HG03575 (cell line): Measurements from ENCODE around the gene TMCC3.
"Not testable (repeated sequence)": the region's sequence is repeated elsewhere in the genome, so short reads cannot be mapped to it uniquely, and the experiment has no call there.

ENCODE experiments used
- ATAC-seq: cut with Tn5 transposase; IDR thresholded peaks from one replicate; pipeline ENCODE4 v1.9.1; 2021; ENCODE audit not compliant: unreplicated experiment, insufficient number of reproducible peaks, low FRiP score; ENCODE audit errors: extremely low read depth

TMCC3 gene, protein sequence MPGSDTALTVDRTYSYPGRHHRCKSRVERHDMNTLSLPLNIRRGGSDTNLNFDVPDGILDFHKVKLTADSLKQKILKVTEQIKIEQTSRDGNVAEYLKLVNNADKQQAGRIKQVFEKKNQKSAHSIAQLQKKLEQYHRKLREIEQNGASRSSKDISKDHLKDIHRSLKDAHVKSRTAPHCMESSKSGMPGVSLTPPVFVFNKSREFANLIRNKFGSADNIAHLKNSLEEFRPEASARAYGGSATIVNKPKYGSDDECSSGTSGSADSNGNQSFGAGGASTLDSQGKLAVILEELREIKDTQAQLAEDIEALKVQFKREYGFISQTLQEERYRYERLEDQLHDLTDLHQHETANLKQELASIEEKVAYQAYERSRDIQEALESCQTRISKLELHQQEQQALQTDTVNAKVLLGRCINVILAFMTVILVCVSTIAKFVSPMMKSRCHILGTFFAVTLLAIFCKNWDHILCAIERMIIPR

DNA sequence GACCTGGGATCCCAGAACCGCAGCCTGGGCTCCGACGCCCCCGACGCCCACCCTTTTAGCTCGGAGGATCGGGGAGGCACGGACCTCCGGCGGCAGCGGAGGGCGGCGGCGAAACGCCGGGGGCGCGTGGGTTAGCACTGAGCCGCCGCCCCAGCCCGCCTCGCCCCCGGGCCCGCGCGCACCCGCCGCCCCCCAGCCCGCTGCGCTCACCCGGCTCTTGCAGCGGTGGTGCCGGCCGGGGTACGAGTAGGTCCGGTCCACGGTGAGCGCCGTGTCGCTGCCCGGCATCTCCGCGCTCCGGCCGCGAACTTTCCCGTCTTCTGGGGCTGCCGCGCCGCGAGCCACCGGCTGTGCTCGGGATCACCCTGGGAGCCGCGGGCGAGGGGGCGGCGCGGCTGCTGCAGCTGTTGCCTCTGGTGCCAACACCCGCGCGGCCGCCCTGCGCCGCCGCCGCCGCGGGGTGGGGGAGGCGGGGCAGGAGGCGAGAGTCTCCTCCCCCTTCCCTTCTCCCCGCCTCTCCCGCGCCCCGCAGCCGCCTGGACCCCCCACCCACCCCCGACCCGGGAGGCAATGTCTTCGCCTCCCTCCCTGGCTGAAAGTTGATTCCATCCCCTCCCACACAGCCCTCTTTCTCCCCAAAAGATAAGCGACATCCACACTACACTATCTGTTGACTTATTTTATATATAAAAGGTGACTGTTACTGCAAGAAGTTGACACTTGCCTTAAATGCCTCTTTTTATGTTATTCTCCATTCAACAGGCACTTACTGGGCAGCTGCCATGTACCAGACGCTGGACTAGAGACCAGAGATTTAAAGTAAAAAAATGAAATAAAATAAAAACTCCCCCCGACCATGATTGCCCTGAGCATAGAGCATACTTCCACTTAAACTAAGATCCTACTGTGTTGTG is at the start of gene TMCC3:
Gene TMCC3, minus strand, starts transcription at position 415 of the 914 bp plus-strand sequence. Its CDS starts 127 bp downstream, at position 288.
- ATAC-seq, result no peak

DNA sequence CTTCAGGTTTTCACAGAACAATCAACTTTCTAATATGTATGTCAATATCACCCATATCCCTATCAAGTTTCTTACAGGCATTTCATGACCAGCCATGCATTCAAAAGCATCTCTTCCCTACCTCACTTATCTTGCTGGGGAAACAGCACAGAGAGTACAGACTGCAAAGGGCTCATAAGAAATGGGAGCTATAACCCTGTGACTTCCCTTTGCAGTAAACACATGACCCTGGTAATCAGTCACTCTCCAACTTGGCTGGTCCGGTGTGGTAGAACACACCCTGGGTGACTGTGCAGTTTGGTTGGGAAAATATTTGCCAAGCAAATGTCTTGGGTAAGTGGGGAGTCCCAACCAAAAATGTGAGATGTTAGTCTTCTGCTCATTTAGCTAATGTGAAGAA is 49.4 kb upstream of the TMCC3 start:
- no peak for ATAC-seq

DNA sequence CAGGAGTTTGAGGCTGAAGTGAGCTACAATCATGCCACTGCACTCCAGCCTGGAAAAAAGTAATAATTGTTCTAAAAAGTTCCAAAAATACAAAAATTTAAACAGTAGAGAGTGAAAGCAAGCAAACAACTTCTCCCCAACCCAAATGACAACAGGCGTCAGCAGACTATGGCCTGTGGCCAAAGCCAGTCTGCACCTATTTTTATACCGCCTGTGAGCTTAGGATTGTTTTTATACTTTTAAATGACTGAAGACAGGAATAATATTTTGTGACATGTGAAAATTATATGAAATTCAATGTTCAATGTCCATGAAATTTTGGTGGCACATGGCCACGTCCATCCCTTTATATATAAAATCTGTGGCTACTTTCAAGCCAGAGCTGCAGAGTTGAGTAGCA is 48.2 kb upstream of the TMCC3 start:
- ATAC-seq, result no peak

GRCh38 chr12:94697631-94698030 is 47.3 kb upstream of the TMCC3 start:
- no peak for ATAC-seq

DNA sequence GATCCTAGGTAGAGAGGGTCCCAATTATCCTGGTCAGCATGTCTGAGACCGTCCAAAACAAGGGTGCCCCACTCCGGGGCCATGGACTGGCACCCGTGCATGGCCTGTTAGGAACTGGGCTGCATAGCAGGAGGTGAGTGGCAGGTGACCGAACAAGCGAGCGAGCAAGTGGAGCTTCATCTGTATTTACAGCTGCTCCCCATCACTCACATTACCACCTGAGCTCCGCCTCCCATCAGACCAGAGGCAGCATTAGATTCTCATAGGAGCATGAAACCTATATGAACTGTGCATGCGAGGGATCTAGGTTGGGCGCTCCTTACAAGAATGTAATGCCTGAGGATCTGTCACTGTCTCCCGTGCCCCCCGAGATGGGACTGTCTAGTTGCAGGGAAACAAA is 44.4 kb upstream of the TMCC3 start:
- no peak for ATAC-seq

- not testable (repeated sequence) for ATAC-seq
These were observed 42.5 kb upstream of the TMCC3 start for GRCh38 chr12:94692826-94693225.

DNA sequence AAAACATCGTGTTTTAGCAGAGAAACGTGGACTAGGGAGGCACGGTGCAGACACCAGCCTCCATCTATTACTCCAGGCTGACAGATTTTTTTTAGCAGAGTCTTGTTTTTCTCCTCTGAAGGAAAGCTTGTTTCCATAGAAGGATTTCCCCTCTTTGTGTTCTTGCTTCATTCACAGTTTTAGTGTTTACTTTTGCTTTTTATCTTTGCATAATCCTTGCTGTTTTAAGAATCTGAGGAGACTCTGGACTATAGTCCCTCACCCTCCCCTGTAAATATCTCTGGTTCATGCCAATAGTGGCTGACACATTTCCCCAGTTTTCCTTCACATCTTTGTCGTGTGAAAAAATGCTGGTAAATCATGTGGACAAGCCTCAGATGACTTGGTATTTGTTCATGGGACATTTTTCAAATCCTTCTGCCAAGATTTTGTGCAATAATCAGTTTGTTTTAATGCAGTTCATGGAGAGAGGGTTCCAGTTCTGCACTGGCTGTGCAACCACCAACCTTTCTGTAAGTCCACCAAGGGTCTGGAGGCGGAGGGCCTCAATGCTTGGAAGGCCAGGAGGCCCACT is 39.9 kb upstream of the TMCC3 start:
- no peak for ATAC-seq

DNA sequence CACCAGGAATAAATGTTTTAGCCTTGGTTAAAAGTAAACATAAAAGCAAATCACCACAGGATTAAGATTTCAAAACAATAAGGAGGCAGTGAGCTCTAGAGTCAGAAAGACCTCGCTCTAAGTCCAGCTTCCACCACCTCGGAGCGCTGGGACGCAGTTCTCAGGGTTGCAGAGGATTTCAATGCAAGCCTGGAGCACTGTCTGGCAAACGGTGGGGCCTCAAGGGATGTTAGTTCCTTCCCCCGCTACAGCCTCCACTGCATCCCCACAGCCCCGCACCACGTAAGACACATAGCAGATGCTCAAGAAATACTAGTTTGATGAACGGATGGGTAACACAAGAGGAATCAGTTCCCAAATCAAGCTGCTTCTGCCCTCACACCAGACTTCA is 39.3 kb upstream of the TMCC3 start:
- no peak for ATAC-seq

DNA sequence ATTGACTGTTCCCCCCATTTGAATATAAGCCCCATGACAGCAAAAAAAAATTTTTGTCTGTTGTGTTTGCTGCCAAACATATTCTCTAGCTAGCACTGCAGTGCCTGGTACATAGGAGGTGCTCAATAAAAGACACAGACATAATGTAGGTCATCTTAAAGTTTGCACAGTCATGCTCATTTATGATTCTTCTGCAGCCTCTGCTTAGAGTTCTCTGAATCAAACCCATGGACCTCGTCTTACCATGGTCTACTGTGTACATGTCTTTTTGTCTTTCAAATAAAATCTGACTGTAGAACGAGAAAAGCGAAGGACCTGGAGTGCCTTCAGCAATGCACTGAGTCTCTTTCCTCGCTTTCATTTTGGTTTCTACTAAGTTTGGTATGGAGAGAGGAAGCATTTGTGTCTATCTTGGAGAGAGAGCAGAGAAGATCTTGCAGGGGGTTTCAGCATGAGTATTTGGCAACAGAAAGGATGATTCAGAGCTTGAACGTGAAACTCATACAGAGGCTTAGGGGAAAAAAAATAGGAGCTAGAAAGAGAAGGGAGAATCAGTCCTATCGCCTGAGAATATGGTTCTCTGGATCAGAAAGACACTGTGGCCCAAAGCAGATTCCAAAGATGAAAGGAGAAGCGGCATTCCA is 38.8 kb upstream of the TMCC3 start:
- no peak for ATAC-seq

- no peak for ATAC-seq
These were observed 37.5 kb upstream of the TMCC3 start for GRCh38 chr12:94687891-94688290.

DNA sequence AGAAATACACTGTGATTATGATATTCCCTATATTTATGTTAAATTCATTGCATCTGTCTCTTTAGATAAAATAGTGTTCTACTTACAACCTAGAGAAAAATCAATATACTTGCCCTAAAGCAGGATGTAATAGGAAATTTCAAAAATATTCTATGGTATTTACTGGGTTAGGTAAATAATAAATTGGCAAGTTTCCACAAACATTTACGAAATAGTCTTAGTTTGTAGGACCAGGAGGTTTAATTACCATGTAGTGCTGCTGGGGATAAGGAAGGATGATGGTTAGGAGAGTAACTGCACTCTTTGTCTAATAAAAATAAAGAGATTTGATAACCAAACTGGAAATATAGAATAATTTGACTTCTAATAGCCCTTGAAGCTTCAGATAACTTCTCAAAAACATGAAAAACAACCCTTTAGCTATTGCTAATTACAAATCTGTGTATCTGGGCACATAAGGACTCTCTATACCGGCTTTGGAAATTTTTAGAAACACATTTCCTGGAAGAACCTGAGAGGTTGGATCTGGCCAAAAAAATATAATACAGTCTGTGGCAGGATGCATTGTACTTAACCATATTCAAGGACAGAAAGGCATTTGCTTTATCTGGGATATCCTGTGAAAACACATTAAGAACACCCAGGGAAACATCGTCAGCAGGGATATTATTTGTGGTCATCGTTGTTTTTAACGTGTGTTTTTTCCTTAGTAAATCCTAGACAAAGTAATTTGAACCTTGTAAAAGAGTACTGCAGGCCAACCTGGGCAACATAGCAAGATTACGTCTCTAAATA is 36.7 kb upstream of the TMCC3 start:
- no peak for ATAC-seq

DNA sequence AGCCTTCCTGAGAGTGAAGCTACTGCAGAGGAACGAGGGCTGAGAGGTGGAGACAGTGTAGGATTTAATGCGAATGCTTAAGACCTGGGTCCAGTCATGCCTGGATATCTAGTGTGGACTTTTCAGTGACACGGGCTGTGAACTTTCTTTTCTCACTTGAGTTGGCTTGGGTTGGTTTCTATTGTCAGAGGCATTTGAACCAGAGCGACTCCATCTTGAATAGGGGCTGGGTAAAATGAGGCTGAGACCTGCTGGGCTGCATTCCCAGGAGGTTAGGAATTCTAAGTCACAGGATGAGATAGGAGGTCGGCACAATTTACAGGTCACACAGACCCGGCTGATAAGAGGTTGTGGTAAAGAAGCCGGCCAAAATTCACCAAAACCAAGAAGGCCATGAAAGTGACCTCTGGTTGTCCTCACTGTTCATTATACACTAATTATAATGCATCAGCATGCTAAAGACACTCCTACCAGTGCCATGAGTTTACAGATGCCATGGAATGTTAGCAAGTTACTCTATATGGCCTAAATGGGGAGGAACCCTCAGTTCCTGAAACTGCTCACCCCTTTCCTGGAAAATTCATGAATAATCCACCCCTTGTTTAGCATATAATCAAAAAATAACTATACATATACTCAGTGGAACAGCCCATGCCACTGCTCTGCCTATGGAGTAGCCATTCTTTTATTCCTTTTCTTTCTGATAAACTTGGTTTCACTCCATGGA is 34.2 kb upstream of the TMCC3 start:
- ATAC-seq, result no peak

DNA sequence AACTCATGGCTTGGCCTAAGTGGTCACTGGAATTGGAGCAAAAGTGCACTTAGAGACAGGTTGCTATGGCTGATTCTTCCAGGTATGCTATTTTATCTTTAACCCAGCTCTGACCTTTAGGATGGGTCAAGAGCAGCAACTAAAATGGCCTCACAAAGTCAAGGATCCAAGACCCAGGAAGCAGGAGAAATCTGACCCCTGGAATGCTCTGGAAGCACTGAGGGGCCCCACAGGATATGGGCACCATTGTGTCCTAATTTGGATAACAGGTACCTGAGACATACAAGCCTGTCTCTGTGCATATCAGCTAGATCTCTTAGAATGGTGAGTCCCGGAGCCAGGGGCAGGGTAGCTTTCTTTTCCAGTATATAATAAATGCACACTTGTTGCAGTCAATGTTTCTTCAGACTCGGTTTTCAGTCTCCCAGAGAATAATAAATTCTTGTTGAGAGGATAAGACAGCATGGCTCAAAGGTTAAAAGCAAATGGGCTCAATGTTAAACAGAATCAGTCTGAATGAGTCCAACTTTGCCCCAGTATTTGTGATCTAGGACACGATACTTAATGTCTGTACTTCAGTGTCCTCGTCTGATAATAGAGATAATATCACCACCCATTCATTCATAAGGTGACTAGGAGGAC is 29.3 kb upstream of the TMCC3 start:
- ATAC-seq, result no peak

- no peak for ATAC-seq
These were observed 28.5 kb upstream of the TMCC3 start for GRCh38 chr12:94678849-94679248.

DNA sequence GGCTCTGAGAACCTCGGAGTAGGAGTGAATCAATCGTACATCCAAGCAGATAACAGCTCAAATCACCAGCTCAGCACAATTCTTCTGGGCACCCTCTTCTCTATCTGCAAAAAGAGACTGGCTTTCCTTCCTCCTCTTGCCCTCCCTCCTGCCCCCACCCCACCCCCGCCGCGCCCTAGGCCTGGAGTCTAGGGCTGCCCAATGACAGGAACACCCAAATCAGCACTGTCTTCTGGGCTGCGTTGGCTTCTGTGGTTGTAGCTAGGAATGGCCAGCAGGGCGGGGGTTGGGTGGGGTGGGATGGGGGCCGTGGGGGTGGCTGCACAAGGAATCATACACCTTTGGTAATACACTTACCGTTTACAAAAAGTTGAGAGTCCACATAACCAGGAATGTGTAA is 28.0 kb upstream of the TMCC3 start:
- ATAC-seq, result no peak

- ATAC-seq, result no peak
These were observed 27.4 kb upstream of the TMCC3 start for GRCh38 chr12:94677778-94678177.

GRCh38 chr12:94676922-94677321 is 26.6 kb upstream of the TMCC3 start:
- ATAC-seq, result no peak
